GM23338 (cell line): ENCODE data around the gene COPB1.

ENCODE experiments used
- CTCF ChIP-seq, 2 experiments: fragments of 200-600 bp in 1 of 2; sonication (generic) in 1 of 2; conservative IDR thresholded peaks; 2 replicates each; pipeline versions ENCODE4 v1.5.1 to v1.6.1; 2016 to 2017; ENCODE audit warnings: antibody characterized with exemption in 2 of 2, low read depth in 2 of 2, mild to moderate bottlenecking in 2 of 2, moderate library complexity in 1 of 2
- EZH2 ChIP-seq: fragments of 200-600 bp; sonication (generic); IDR thresholded peaks from one replicate; pipeline ENCODE4 v1.8.0; 2017; ENCODE audit warnings: antibody characterized with exemption, mild to moderate bottlenecking, low read depth; ENCODE audit not compliant: unreplicated experiment
- EZH2phosphoT487 ChIP-seq: fragments of 200-600 bp; sonication (generic); IDR thresholded peaks from one replicate; pipeline ENCODE4 v1.8.1; 2018; ENCODE audit warnings: antibody characterized with exemption; ENCODE audit not compliant: unreplicated experiment
- REST ChIP-seq: IDR thresholded peaks from one replicate; pipeline ENCODE4 v1.6.1; 2018; ENCODE audit warnings: antibody characterized with exemption; ENCODE audit not compliant: unreplicated experiment

GRCh38 chr11:14409891-14410290 is 89.7 kb downstream of the COPB1 start:
- TF ChIP-seq CTCF (conservative IDR thresholded peaks at IDR 0.05; ENCODE audit: low read depth in 2 of 2) (no peak), EZH2 (no peak), REST (no peak), EZH2phosphoT487 (no peak)
